SH-SY5Y (cell line): ENCODE results near the gene TEAD3.

Experiments
- GATA2 ChIP-seq: IDR thresholded peaks from 2 replicates; pipeline ENCODE4 v1.6.1; 2011; ENCODE audit warnings: mild to moderate bottlenecking, low read depth, low read length
- GATA3 ChIP-seq: IDR thresholded peaks from 2 replicates; pipeline ENCODE4 v1.6.1; 2011; ENCODE audit warnings: low read depth, mild to moderate bottlenecking, low read length, moderate library complexity

Gene TEAD3

DNA sequence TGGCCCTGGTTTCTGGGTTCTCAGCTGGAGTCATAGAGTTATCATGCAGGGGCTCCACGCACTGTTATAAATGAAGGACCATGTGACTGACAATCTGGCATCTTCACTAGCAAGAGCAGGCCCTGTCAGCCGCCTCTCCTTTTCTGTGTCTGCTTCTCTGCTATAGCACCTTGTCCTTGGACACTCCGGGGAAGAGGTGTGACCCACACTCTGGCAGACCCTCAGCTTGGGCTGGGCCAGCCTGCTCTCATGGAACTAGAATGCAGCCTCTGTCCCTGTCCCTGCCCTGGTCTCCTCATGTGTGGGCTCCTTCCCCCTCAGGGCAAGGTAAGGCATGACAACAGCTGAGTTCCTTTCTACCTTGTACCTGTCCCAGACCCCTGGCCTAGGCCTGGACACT lies 55.7 kb downstream of the TEAD3 start:
- TF ChIP-seq GATA2 (no peak), GATA3 (no peak)

DNA sequence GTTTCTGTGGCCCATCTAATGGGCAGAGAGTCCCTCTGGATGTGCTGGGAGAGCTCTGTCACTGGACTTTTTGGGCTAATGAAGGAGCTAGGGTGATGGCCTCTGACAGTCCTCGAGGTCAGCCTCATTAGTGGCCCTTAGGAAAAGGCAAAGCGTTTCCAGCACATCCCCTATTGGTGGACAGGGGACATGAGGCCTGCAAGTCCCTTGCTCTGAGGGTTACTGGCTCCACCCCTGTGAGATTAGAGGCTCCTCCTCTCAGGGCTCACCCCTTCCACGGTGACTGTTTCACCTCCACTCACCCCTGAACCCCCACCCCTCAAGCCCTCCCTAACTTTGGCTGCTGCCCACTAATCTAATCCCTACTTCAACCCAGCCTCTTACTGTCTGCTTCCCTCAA lies 57.6 kb downstream of the TEAD3 start:
- no peak for TF ChIP-seq GATA3

DNA sequence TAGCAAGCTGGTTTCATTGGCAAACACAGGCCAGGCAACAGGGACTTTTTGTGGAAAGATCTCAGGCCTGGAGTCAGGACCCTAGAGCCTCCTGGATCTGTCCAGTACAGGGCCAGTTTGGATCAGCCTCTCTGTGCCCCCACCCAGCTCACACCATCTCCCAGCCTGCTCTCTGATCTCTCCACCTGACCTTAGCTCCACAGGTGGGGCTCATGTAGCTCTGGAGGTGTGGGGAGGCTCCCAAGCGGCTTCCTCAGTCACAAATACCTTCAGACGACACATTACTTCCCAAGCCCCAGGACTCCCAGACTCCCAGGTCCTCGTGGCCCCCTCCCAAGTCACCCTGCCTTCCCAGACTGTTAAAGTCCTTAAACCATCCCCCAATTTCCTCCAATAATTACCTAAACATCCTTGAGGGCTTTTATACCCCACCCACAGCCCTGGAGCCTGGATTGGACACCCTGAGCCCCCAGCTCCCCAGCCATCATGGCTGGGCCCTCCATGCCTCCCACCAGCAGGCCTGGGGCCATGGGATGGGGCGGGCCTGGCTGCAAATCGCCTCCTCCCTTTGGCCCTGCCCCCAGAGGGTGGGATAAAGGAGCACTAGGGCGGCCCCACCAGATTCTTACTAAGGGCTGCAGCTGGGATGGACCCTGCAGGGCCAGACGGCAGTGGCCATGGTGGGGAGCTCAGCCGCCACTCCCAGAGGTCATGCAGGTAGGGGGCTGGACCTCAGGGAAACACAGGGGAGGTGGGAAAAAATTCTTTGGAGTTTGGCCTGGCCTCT lies 60.6 kb downstream of the TEAD3 start:
- TF ChIP-seq GATA3, result no peak
- TF ChIP-seq GATA2, result no peak

DNA sequence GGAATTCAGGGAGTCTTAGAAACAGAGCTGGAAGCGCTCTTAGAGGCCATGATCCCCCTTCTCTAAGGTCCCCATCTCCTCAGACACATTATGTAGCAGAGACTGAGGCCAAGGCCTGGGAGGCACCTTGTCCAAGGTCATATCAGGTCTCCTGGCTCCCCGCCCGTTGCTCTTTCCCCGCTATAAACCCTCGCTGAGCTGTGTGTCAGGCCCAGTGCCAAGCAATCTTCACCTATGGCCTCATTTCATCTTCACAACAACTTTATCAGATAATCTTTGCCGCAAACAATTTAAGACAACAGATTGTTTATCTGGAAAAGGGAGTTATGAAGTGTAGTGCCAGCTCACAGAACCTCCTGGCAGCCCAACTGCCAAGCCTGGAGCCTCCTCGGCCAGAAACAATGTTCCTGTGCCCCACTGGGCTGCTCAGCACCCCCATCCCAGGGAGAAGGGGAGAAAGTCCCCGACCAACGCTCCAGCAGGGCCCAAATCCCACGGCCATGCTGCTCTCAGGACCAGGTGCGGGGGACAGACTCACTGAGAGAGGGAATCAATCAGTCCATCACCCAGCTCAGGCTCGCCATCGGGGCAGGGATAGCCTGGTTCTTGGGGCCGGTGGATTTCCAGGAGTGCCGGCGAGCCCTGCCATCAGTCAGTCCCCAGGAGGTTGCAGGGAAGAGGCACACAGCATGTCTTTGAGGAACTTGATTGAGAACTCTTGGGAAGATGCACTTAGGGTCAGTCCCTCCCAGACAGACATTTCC lies 61.6 kb downstream of the TEAD3 start:
- no peak for TF ChIP-seq GATA2
- TF ChIP-seq GATA3, result no peak

DNA sequence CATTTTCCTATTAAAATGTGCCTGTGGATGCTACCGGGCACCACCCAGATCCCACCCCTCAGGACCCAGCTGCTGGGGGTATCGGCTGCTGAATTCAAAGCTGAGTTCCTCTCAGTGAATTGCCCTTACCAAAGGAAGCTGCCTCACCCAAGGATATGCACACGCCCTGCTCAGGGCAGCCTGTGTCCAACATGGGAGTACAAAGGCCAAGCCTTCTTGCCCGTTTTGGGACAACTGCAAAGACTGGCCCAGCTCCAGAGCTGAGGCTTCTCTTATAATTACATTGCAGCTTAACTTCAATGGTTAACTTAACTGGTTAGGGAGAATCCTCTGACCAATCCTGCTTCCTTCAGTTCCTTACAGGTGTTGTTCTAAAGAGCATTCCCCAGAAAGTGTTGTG lies 64.6 kb downstream of the TEAD3 start:
- TF ChIP-seq GATA3 (no peak), GATA2 (no peak)

DNA sequence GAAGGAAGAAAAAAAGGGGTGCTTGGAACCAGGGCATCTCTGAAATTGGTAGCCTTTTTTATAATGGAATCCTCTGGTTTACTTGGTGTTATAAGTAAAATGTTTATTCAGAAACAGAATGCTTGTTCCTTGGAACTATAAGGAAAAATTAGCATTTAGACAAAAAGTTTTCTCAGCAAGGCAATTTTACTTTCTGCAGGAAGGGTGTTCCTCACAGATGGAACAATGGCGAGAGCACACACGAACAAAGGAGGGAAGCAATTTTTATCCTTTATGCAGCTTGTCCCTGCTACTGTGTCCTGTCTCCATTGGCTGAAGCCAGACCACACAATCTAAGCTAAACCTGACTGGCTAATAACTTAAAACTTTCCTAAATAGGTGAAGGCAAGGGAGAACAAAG lies 67.4 kb downstream of the TEAD3 start:
- no peak for TF ChIP-seq GATA3
- no peak for TF ChIP-seq GATA2

DNA sequence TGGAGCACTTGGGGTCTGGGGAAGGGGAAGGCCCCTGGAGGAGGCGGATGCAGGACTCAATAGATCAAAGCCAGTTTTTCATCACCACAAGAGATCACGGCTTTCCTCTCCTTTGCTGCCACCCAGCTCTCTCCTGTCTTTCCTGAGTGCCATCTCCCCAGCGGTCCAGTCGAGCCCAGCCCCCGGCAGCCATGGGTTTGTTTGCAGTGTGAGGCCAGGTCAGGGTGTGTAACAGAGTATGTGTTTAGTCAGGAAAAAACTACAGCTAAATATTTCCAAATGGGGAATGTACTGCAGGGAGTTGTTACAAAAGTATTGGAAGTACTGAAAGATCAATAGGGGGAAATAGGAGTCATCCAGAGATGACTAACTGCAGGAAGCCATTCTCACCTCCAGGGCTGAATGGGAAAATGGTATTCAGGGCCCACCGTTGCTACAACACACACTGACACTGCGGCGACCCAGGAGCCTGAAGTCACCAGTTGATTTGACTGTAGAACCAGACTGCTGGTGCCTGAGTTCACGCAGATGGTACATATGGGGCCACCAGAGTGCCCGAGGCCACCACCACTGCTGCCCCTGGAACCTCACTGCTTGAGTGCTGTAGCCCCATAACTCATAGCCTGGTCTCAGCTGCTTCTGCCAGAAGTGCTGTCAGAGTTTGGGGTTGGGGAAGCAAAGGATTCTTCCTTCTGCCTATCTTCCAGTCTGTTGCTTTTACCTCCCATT lies 68.3 kb downstream of the TEAD3 start:
- TF ChIP-seq GATA2, result no peak

DNA sequence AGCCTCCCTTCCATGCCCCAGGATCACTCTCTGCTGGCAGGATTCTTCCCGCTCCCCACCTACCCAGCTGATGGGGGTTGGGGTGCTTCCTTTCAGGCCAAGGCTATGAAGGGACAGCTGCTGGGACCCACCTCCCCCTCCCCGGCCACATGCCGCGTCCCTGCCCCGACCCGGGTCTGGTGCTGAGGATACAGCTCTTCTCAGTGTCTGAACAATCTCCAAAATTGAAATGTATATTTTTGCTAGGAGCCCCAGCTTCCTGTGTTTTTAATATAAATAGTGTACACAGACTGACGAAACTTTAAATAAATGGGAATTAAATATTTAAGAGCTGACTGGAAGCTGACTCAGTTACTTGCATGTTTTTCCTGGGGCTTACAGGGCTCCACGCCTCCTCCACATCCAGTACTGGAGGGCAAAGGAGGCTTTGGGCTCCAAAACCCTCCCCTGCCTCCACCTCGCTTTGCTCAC lies 69.0 kb downstream of the TEAD3 start:
- TF ChIP-seq GATA3 (no peak), GATA2 (no peak)

DNA sequence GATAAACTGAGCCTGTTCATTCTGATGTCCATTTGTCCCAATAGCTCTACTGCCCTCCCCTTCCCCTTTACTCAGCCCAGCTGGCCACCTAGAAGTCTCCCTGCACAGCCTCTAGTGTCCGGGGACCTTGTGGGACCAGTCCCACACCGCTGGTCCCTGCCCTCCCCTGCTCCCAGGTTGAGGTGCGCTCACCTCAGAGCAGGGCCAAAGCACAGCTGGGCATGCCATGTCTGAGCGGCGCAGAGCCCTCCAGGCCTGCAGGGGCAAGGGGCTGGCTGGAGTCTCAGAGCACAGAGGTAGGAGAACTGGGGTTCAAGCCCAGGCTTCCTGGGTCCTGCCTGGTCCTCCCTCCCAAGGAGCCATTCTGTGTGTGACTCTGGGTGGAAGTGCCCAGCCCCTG lies 69.4 kb downstream of the TEAD3 start:
- TF ChIP-seq GATA3, result no peak
- no peak for TF ChIP-seq GATA2

DNA sequence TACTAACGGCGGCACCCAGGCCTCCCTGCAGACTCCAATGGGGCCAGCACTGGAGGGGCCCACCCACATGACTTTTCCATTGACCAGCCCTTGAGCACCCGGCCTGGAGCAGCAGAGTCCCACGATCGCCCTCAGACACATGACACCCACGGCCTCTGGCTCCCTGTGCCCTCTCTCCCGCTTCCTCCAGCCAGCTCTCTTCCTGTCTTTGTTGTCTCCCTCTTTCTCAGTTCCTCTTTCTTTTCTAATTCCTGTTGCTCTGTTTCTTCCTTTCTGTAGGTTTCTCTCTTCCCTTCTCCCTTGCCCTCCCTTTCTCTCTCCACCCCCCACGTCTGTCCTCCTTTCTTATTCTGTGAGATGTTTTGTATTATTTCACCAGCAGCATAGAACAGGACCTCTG lies 70.8 kb downstream of the TEAD3 start:
- TF ChIP-seq GATA2 (no peak), GATA3 (no peak)

DNA sequence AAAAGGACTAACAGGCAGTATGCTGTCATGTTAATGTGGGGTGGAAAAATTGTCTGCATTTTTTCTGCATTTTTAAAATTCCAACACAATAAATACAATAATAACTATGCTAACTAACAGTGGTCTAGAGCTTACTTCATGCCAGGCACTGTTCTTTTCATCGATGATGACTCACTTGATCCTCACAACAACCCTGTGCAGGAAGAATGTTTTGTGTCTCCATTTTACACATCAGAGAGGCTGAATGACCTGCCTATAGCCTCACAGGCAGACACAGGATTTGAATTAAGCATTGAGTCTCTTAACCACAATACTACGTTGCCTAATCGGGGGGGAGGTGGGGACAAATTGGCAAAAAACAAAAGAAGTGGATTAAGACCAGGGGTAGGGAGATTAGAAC lies 71.6 kb downstream of the TEAD3 start:
- TF ChIP-seq GATA3, result no peak
